OCI-LY7 (cell line): ENCODE results near the gene CHRNB2. TPM values are rescaled to one million over a fixed set of nuclear protein-coding genes. Genes with fewer than 3 reads are reported as not detected.

ENCODE experiments used
- BruUV-seq: library from RNA; stranded (reverse); fragments of 400-500 nt; replicated peaks from 2 replicates; lab custom pipeline; 2021; lab: Mats Ljungman, UMichigan
- CTCF ChIA-PET: fragments of 300-600 bp; sonication (Branson Sonifier 250); formaldehyde crosslinking; loops from one replicate; lab custom pipeline; 2022; ENCODE audit warnings: antibody characterized with exemption; ENCODE audit not compliant: unreplicated experiment; lab: Charles Lee
- POLR2A ChIA-PET: fragments of 300-600 bp; sonication (Branson Sonifier 250); formaldehyde crosslinking; loops from one replicate; lab custom pipeline; 2022; ENCODE audit warnings: antibody characterized with exemption; lab: Charles Lee
- DNase-seq: peaks from one replicate; pipeline ENCODE4 v3.0.0-alpha.2; 2015; ENCODE audit warnings: low spot score
- H2AFZ ChIP-seq: fragments of 200-600 bp; sonication (generic), shearing (Covaris generic); 2 replicates; pipeline ENCODE4 v1.6.1; 2014; ENCODE audit warnings: mild to moderate bottlenecking, antibody characterized with exemption, low read length, moderate library complexity
- H3K27ac ChIP-seq: fragments of 200-600 bp; sonication (generic); 2 replicates; pipeline ENCODE4 v1.5.1; 2014; ENCODE audit warnings: mixed run types, low read depth, mild to moderate bottlenecking, moderate library complexity, low read length, inconsistent platforms; ENCODE audit not compliant: poor library complexity, severe bottlenecking
- H3K36me3 ChIP-seq: fragments of 200-600 bp; sonication (generic); 2 replicates; pipeline ENCODE4 v1.6.1; 2014; ENCODE audit warnings: mild to moderate bottlenecking, antibody characterized with exemption, low read length, moderate library complexity, mixed read lengths; ENCODE audit not compliant: insufficient read depth
- H3K4me1 ChIP-seq: fragments of 200-600 bp; sonication (generic); 2 replicates; pipeline ENCODE4 v1.5.1; 2014; ENCODE audit warnings: mild to moderate bottlenecking, low read length; ENCODE audit not compliant: insufficient read depth, poor library complexity, severe bottlenecking
- H3K4me2 ChIP-seq: fragments of 200-600 bp; sonication (generic); 2 replicates; pipeline ENCODE4 v1.6.1; 2014; ENCODE audit warnings: mild to moderate bottlenecking, low read length
- H3K4me3 ChIP-seq: fragments of 200-600 bp; sonication (generic); 2 replicates; pipeline ENCODE4 v1.5.1; 2014; ENCODE audit warnings: mild to moderate bottlenecking, low read depth, low read length; ENCODE audit not compliant: poor library complexity, severe bottlenecking
- H3K79me2 ChIP-seq: fragments of 200-600 bp; sonication (generic); 2 replicates; pipeline ENCODE4 v1.6.1; 2016; ENCODE audit warnings: low read depth, mild to moderate bottlenecking, low read length, moderate library complexity, mixed read lengths; ENCODE audit not compliant: insufficient read depth
- H3K9me2 ChIP-seq: fragments of 200-600 bp; sonication (generic); 2 replicates; pipeline ENCODE4 v1.6.1; 2016; ENCODE audit warnings: mild to moderate bottlenecking, low read length, mixed read lengths; ENCODE audit not compliant: insufficient read depth
- H3K9me3 ChIP-seq: fragments of 200-600 bp; sonication (generic); 2 replicates; pipeline ENCODE4 v1.6.1; 2014; ENCODE audit warnings: mild to moderate bottlenecking, mixed run types, low read length, mixed read lengths
- H4K20me1 ChIP-seq: fragments of 200-600 bp; sonication (generic); 2 replicates; pipeline ENCODE4 v1.6.1; 2014; ENCODE audit warnings: mild to moderate bottlenecking, antibody characterized with exemption, low read length, moderate library complexity, mixed read lengths; ENCODE audit not compliant: insufficient read depth
- EZH2phosphoT487 ChIP-seq: fragments of 200-600 bp; sonication (generic); IDR thresholded peaks from 2 replicates; pipeline ENCODE4 v1.6.1; 2018; ENCODE audit warnings: low read depth, borderline replicate concordance, mild to moderate bottlenecking, mixed run types, antibody characterized with exemption, low read length, moderate library complexity, mixed read lengths
- intact Hi-C: fragments of 100-400 bp; cut with micrococcal nuclease; formaldehyde crosslinking; loops from one replicate; pipeline ENCODE4 v1.10.0; 2022; ENCODE audit not compliant: unreplicated experiment
- total RNA-seq, 2 experiments: library from RNA; depleted of rRNA in 1 of 2; stranded (reverse); fragments of >200 nt in 1 of 2; shearing (Covaris generic) in 1 of 2; gene quantifications; 2 replicates each; pipeline ENCODE4 v1.2.3, GENCODE V29; 2014 to 2022
- TF ChIP-seq, protein P1 (sequence below): fragments of 200-600 bp; sonication (generic); conservative IDR thresholded peaks from 2 replicates; pipeline ENCODE4 v1.5.1; 2014; ENCODE audit warnings: mild to moderate bottlenecking, antibody characterized with exemption, low read length, moderate library complexity, mixed read lengths

Gene CHRNB2
- total RNA-seq, 2 experiments from 2014 or later, result 0.13 to 0.42 TPM

DNA sequence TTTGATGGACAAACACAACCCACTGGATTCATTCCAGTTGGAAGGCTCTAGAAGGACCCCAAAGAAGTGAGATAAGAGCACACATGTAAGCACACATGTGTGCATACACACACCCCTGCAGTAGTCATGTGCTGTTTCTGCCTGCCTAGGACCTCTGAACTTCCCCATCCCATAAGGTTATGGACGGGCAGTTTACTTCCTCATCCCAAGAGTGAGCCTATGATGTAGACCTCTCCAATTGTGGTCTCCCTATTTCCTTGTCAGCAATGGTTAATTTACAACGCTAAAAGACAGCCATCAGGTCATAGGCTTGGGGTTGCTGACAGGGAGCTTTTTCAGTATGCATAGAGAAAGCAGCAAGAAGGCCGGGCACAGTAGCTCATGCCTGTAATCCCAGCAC is 55.8 kb downstream of the CHRNB2 start:
- Histone ChIP-seq H3K27ac (no peak overlapping the region), H2AFZ (no peak overlapping the region), H3K79me2 (peaks cover 88% of the 10 kb centered on the region), H3K4me2 (no peak overlapping the region), H3K4me1 (peaks cover 18% of the 10 kb centered on the region), H3K36me3 (peaks cover 42% of the 10 kb centered on the region), H3K9me2 (no peaks in the 10 kb centered on the region), H3K9me3 (no peaks in the 10 kb centered on the region), H4K20me1 (peaks cover 18% of the 10 kb centered on the region), H3K4me3 (no peak overlapping the region)
- CTCF ChIA-PET, result no interaction called here
- BruUV-seq, result no TSS peak
- no peak for DNase-seq
- intact Hi-C loops, result no loop called here
- TF ChIP-seq, protein P1, sequence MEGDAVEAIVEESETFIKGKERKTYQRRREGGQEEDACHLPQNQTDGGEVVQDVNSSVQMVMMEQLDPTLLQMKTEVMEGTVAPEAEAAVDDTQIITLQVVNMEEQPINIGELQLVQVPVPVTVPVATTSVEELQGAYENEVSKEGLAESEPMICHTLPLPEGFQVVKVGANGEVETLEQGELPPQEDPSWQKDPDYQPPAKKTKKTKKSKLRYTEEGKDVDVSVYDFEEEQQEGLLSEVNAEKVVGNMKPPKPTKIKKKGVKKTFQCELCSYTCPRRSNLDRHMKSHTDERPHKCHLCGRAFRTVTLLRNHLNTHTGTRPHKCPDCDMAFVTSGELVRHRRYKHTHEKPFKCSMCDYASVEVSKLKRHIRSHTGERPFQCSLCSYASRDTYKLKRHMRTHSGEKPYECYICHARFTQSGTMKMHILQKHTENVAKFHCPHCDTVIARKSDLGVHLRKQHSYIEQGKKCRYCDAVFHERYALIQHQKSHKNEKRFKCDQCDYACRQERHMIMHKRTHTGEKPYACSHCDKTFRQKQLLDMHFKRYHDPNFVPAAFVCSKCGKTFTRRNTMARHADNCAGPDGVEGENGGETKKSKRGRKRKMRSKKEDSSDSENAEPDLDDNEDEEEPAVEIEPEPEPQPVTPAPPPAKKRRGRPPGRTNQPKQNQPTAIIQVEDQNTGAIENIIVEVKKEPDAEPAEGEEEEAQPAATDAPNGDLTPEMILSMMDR, result no peak
- TF ChIP-seq EZH2phosphoT487, result no peak
- POLR2A ChIA-PET, result no interaction called here

DNA sequence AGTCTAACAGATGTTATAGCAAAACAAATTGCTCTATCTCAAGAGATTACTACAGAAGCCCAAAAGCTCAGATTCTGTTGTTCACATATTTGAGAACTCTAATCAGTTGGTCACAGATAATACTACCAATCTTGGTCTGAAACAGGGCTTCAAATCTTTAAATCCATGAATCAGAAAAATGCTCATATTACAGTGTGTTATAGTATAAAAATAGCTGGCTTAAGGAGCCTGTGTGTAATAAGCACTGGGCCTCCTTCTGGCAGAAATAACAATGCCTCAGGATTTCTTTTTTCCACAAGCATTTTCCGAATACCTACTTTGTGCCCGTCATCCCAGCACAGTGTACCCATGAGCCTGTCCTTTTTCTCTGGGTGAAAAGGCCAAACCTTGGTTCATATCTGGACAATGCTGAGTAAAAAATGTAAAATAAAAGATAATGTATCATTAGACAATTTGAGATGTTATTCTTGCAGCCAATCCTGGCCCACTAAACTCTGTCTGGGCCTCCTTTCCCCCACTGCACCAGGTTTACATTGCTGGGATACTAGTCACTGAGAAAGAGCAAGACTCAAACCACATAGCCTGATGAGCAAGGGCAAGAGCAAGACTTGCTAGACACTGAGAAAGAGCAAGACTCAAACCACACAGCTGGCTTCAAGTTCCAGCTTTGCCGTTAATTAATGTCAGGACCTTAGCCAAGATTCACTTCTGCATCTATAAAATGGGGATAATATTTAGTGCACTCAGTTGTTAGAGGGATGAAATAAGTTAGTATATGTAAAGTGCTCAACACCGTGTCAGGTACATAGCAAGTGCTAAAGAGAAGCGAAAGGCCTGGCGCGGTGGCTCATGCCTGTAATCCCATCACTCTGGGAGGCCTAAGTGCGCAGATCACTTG is 57.4 kb downstream of the CHRNB2 start:
- Histone ChIP-seq H4K20me1 (peaks cover 18% of the 10 kb centered on the region), H3K36me3 (peaks cover 31% of the 10 kb centered on the region), H3K9me3 (peaks cover 8% of the 10 kb centered on the region), H2AFZ (no peak overlapping the region), H3K9me2 (no peaks in the 10 kb centered on the region), H3K4me2 (peak overlapping the region; percentile 11; the same call in 1 of the 2 replicates), H3K4me1 (peaks cover 19% of the 10 kb centered on the region), H3K4me3 (no peak overlapping the region), H3K79me2 (peaks cover 74% of the 10 kb centered on the region), H3K27ac (no peak overlapping the region)
- intact Hi-C loops, result no loop called here
- no peak for DNase-seq
- no peak for TF ChIP-seq EZH2phosphoT487
- TF ChIP-seq, protein P1, result no peak
- POLR2A ChIA-PET, result interaction anchor here (0.5 to 1.2 kb wide), 3 partner anchors 15 to 339 kb away, joined by 3 to 4 read pairs (median 4); no protein-coding TSS in a partner anchor
- CTCF ChIA-PET, result no interaction called here
- no TSS peak for BruUV-seq
